IMR-90 (cell line): ENCODE results near the gene TENM4. TPM values are rescaled to one million over a fixed set of nuclear protein-coding genes. Genes with fewer than 3 reads are reported as not detected.

Source experiments
- ATAC-seq: fragments of 200-7000 bp; cut with Tn5 transposase; 2 replicates; pipeline ENCODE4 v1.9.1; 2020; ENCODE audit warnings: low read depth, mild to moderate bottlenecking, moderate library complexity
- BruUV-seq: library from RNA; stranded (reverse); fragments of 400-500 nt; replicated peaks from 2 replicates; lab custom pipeline; 2021; lab: Mats Ljungman, UMichigan
- CTCF ChIA-PET: fragments of 300-600 bp; formaldehyde crosslinking; extraction: SDS; loops from one replicate; lab custom pipeline; 2021; ENCODE audit warnings: antibody characterized with exemption; lab: Yijun Ruan, JAX
- POLR2A ChIA-PET: fragments of 300-600 bp; sonication (Branson Sonifier 250); formaldehyde crosslinking; loops from one replicate; lab custom pipeline; 2022; ENCODE audit warnings: antibody characterized with exemption; ENCODE audit not compliant: unreplicated experiment; lab: Charles Lee
- DNase-seq: peaks from one replicate; pipeline ENCODE4 v3.0.0; 2013
- H2AFZ ChIP-seq: replicated peaks from 2 replicates; pipeline ENCODE3; 2013; ENCODE audit warnings: low read length, mild to moderate bottlenecking; ENCODE audit not compliant: poor library complexity
- H2AK5ac ChIP-seq: 2 replicates; pipeline ENCODE4 v1.6.1; 2013; ENCODE audit warnings: low read depth, low read length, inconsistent platforms
- H2AK9ac ChIP-seq: replicated peaks from 2 replicates; pipeline ENCODE3; 2013; ENCODE audit warnings: mild to moderate bottlenecking, low read depth, low read length, moderate library complexity; ENCODE audit not compliant: poor library complexity
- H2BK120ac ChIP-seq: 2 replicates; pipeline ENCODE4 v1.6.1; 2013; ENCODE audit warnings: low read depth, low read length, inconsistent platforms
- H2BK15ac ChIP-seq: 3 replicates; pipeline ENCODE4 v1.6.1; 2013; ENCODE audit warnings: low read depth, low read length, inconsistent platforms
- H2BK20ac ChIP-seq: 2 replicates; pipeline ENCODE4 v1.6.1; 2013; ENCODE audit warnings: low read depth, mild to moderate bottlenecking, inconsistent platforms, low read length, moderate library complexity
- H2BK5ac ChIP-seq: 2 replicates; pipeline ENCODE4 v1.6.1; 2013; ENCODE audit warnings: mild to moderate bottlenecking, low read depth, low read length, inconsistent platforms; ENCODE audit not compliant: poor library complexity, severe bottlenecking
- H3K14ac ChIP-seq: replicated peaks from 2 replicates; pipeline ENCODE4 v1.6.1; 2013; ENCODE audit warnings: low read depth, low read length, inconsistent platforms
- H3K18ac ChIP-seq: 2 replicates; pipeline ENCODE4 v1.6.1; 2013; ENCODE audit warnings: low read depth, low read length, control low read depth
- H3K23ac ChIP-seq: 2 replicates; pipeline ENCODE4 v1.6.1; 2013; ENCODE audit warnings: low read depth, low read length, inconsistent platforms
- H3K27ac ChIP-seq: 2 replicates; pipeline ENCODE4 v1.5.1; 2013; ENCODE audit warnings: mild to moderate bottlenecking, control low read depth, low read length; ENCODE audit not compliant: insufficient read depth
- H3K27me3 ChIP-seq: 2 replicates; pipeline ENCODE4 v1.6.1; 2013; ENCODE audit warnings: low read length; ENCODE audit not compliant: control insufficient read depth, insufficient read depth
- H3K36me3 ChIP-seq: 2 replicates; pipeline ENCODE4 v1.6.1; 2013; ENCODE audit warnings: low read length, mixed read lengths; ENCODE audit not compliant: control insufficient read depth, insufficient read depth
- H3K4ac ChIP-seq: 2 replicates; pipeline ENCODE4 v1.6.1; 2013; ENCODE audit warnings: low read depth, low read length, inconsistent platforms
- H3K4me1 ChIP-seq: 2 replicates; pipeline ENCODE4 v1.6.1; 2013; ENCODE audit warnings: low read length, mixed read lengths; ENCODE audit not compliant: control insufficient read depth, insufficient read depth
- H3K4me2 ChIP-seq: 2 replicates; pipeline ENCODE4 v1.6.1; 2013; ENCODE audit warnings: low read depth, mild to moderate bottlenecking, control low read depth, low read length, moderate library complexity
- H3K4me3 ChIP-seq: 2 replicates; pipeline ENCODE4 v1.5.1; 2013; ENCODE audit warnings: low read depth, mild to moderate bottlenecking, control low read depth, low read length, moderate library complexity; ENCODE audit not compliant: insufficient read depth
- H3K56ac ChIP-seq: 2 replicates; pipeline ENCODE4 v1.6.1; 2013; ENCODE audit warnings: low read length, inconsistent platforms; ENCODE audit not compliant: insufficient read depth; ENCODE audit errors: extremely low read depth
- H3K79me1 ChIP-seq, 2 experiments: 2 replicates each; pipeline ENCODE4 v1.6.1; 2013; ENCODE audit warnings: low read length in 2 of 2, inconsistent platforms in 1 of 2, low read depth in 1 of 2
- H3K9ac ChIP-seq: 2 replicates; pipeline ENCODE4 v1.6.1; 2013; ENCODE audit warnings: low read depth, low read length, control low read depth
- H3K9me1 ChIP-seq: 2 replicates; pipeline ENCODE4 v1.6.1; 2013; ENCODE audit warnings: low read length, inconsistent platforms; ENCODE audit not compliant: insufficient read depth
- H3K9me3 ChIP-seq: 2 replicates; pipeline ENCODE4 v1.6.1; 2013; ENCODE audit warnings: low read length; ENCODE audit not compliant: control insufficient read depth, insufficient read depth
- H4K20me1 ChIP-seq: 2 replicates; pipeline ENCODE4 v1.6.1; 2013; ENCODE audit warnings: low read length, inconsistent platforms; ENCODE audit not compliant: insufficient read depth
- H4K5ac ChIP-seq: 2 replicates; pipeline ENCODE4 v1.6.1; 2013; ENCODE audit warnings: mild to moderate bottlenecking, low read depth, low read length, control low read depth
- H4K8ac ChIP-seq, 2 experiments: 2 replicates each; pipeline ENCODE4 v1.6.1; 2013; ENCODE audit warnings: low read depth in 2 of 2, low read length in 2 of 2, control low read depth in 1 of 2, inconsistent platforms in 1 of 2
- H4K91ac ChIP-seq: 2 replicates; pipeline ENCODE4 v1.6.1; 2013; ENCODE audit warnings: low read depth, low read length, inconsistent platforms; ENCODE audit not compliant: insufficient read depth
- BHLHE40 ChIP-seq: fragments of 150-350 bp; IDR thresholded peaks from 2 replicates; pipeline ENCODE4 v1.6.1; 2016; ENCODE audit warnings: mild to moderate bottlenecking, low read depth, low read length
- CEBPB ChIP-seq: IDR thresholded peaks from 2 replicates; pipeline ENCODE4 v1.6.1; 2012; ENCODE audit warnings: low read depth, low read length, improper control_type of control experiment
- FOS ChIP-seq: fragments of 150-350 bp; IDR thresholded peaks from 2 replicates; pipeline ENCODE4 v1.6.1; 2016; ENCODE audit warnings: low read depth, low read length
- RCOR1 ChIP-seq: IDR thresholded peaks from 2 replicates; pipeline ENCODE4 v1.6.1; 2012; ENCODE audit warnings: mild to moderate bottlenecking, low read length, improper control_type of control experiment; ENCODE audit not compliant: insufficient replicate concordance
- SMC3 ChIP-seq: fragments of 150-350 bp; IDR thresholded peaks from 2 replicates; pipeline ENCODE4 v1.6.1; 2016; ENCODE audit warnings: low read depth, mild to moderate bottlenecking, antibody characterized with exemption, low read length, moderate library complexity
- WGBS, 2 experiments: methylation state at CpG; one replicate each; pipeline versions ENCODE4 v1.1.5 to v1.1.7; 2013; ENCODE audit warnings: missing lambda C conversion rate in 2 of 2; ENCODE audit not compliant: insufficient read length in 1 of 2; ENCODE audit errors: extremely low coverage in 2 of 2; 5-methylcytosine and 5-hydroxymethylcytosine counted together
- dilution Hi-C: fragments of 300-500 bp; cut with HindIII; formaldehyde crosslinking; loops from one replicate; pipeline ENCODE4 v1.14.3; 2018; ENCODE audit warnings: low sequenced_read_pairs; ENCODE audit not compliant: unreplicated experiment
- in situ Hi-C: fragments of 300-500 bp; cut with MboI; formaldehyde crosslinking; loops from 3 replicates; pipeline ENCODE4 v1.14.3; 2019; ENCODE audit warnings: low sequenced_read_pairs, inconsistent platforms, mixed read lengths
- intact Hi-C: fragments of 100-400 bp; cut with micrococcal nuclease; formaldehyde crosslinking; loops from 2 replicates; pipeline ENCODE4 v1.10.0; 2022
- polyA plus RNA-seq, 3 experiments: library from polyadenylated mRNA; depleted of rRNA; stranded (reverse); fragments of >200 nt; gene quantifications; 2 replicates each; pipeline ENCODE4 v1.2.3, GENCODE V29; 2012; ENCODE audit warnings: low replicate concordance in 1 of 3
- total RNA-seq: library from RNA; depleted of rRNA; stranded (reverse); fragments of >200 nt; gene quantifications from 2 replicates; pipeline ENCODE4 v1.2.3, GENCODE V29; 2012

TENM4 gene
- total and polyA plus RNA-seq, 2 of the 4 experiments (the other 2 are of a cell fraction), result 7.4 to 9.0 TPM

DNA sequence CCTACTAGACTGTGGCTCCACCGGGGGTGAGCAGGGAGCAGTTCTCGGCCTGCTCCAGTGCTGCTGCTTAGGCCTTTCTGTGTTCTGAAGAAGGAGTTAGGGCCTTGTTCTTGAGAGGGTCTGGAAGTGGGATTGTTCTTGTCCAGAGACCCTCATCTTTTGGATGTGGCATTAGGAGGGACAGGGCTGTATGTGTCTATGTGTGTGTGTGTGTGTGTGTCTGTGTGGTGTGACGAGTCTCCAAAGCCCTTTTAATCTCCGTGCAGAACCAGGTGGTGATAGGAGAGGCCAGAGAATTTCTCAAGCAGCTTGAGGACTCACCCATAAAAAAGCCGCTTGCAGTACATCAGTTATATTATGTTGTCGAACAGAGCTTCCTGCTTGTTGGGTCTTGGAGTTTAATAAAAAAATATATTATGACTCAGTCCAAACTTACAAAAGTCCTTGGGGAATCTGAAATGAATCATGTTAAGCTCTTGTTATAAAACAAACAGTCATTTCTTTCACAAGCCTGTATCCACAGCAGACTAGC, 196.5 kb downstream of the TENM4 start:
- ATAC-seq, result peak; percentile 90
- Histone ChIP-seq H4K5ac (peak overlapping the region; percentile 85), H2BK15ac (peak overlapping the region; percentile 80), H3K14ac (peak overlapping the region; percentile 62), H4K8ac (peak overlapping the region; percentile 21 to 84; a peak in 3 of 4 replicates), H2BK120ac (peak overlapping the region; percentile 80), H3K79me1 (0 out of 4 replicates have a peak, but pooled peaks cover 0 to 3% of the 10 kb centered on the region in 2 experiments), H3K4me1 (peaks cover 22% of the 10 kb centered on the region), H3K23ac (peak overlapping the region; percentile 71; the same call in 1 of the 2 replicates), H4K91ac (peak overlapping the region; percentile 27), H3K9me3 (no peaks in the 10 kb centered on the region), H3K56ac (0 out of 2 replicates have a peak overlapping the region, but pooled peaks have one; percentile 1), H3K27me3 (no peaks in the 10 kb centered on the region), H3K27ac (peak overlapping the region; percentile 91), H2BK20ac (peak overlapping the region; percentile 85), H2AK9ac (no peak overlapping the region), H3K9me1 (peaks cover 9% of the 10 kb centered on the region), H2AK5ac (peak overlapping the region; percentile 84), H4K20me1 (peaks cover 5% of the 10 kb centered on the region; the same call in 1 of the 2 replicates), H2AFZ (peak overlapping the region; percentile 72), H3K36me3 (no peaks in the 10 kb centered on the region), H2BK5ac (peak overlapping the region; percentile 84), H3K4ac (peak overlapping the region; percentile 79), H3K18ac (peak overlapping the region; percentile 82), H3K9ac (peak overlapping the region; percentile 25; the same call in 1 of the 2 replicates), H3K4me3 (no peak overlapping the region), H3K4me2 (peak overlapping the region; percentile 48; the same call in 1 of the 2 replicates)
- POLR2A ChIA-PET, result no interaction called here
- no TSS peak for BruUV-seq
- dilution Hi-C loops, result no loop called here
- peak; percentile 95 for TF ChIP-seq FOS
- peak; percentile 72 for TF ChIP-seq CEBPB
- TF ChIP-seq RCOR1, result no peak
- TF ChIP-seq SMC3, result peak; percentile 7; the same call in 1 of the 2 replicates
- TF ChIP-seq BHLHE40, result peak; percentile 48; the same call in 1 of the 2 replicates
- intact Hi-C loops, result loop anchor here (10.0 kb wide), 1 partner anchor 450 kb away; no protein-coding TSS in a partner anchor
- DNase-seq, result peak; percentile 97
- in situ Hi-C loops, result no loop called here
- no CpG with 5 or more reads among the region's 6 CpGs for WGBS, 2 experiments
- CTCF ChIA-PET, result interaction anchor here (0.5 kb wide), 1 partner anchor 877 kb away, joined by 4 read pairs; no protein-coding TSS in a partner anchor
